ENCODE results near the gene ALDOC. TPM values are rescaled to one million over a fixed set of nuclear protein-coding genes. Genes with fewer than 3 reads are reported as not detected.

Gene ALDOC
- total and polyA plus RNA-seq, 2 experiments from 2014 or later, result 18.4 to 47.3 TPM

DNA sequence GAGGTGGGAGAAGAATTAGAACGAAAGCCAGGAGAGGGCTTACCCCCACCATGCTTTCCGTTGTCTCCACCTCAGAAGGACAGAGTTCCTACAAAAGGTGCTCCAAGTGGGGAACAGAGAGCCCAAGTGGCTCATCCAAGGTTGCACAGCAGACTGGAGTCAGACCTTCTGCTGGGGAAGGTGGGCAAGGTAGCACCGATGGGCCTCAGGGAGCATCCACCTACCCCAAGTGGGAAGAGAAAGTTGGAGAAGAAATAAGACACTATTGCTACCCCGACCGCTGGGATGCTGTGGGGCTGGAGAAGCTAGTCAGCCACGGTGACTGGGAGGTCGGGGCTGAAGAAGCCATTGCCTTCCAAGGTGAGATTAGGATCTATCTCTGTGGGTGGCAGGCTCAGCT, 45.8 kb downstream of the ALDOC start:
- H3K9ac ChIP-seq, result no peak overlapping the region
- DNase-seq, result no peak
- no peak for TF ChIP-seq EZH2 (IDR thresholded peaks at IDR 0.05; ENCODE audit: insufficient read depth, poor library complexity, severe bottlenecking)
- TF ChIP-seq EZH2phosphoT487 (IDR thresholded peaks at IDR 0.05; ENCODE audit: insufficient read depth, low read depth), result no peak
- H3K27me3 ChIP-seq (replicated peaks; ENCODE audit: insufficient read depth), result no peaks in the 10 kb centered on the region
- no peaks in the 10 kb centered on the region for H3K36me3 ChIP-seq (ENCODE audit: low read depth)
- H3K27ac ChIP-seq, result no peak overlapping the region
- H3K4me3 ChIP-seq, result no peak overlapping the region
- H3K79me2 ChIP-seq (ENCODE audit: insufficient read depth), result no peaks in the 10 kb centered on the region
- H3F3A ChIP-seq (ENCODE audit: insufficient read depth), result no peaks in the 10 kb centered on the region
- no peak overlapping the region for H2AFZ ChIP-seq
- H4K20me1 ChIP-seq (ENCODE audit: insufficient read depth), result no peaks in the 10 kb centered on the region
- H3K9me2 ChIP-seq (ENCODE audit: insufficient read depth), result no peaks in the 10 kb centered on the region
- H3K4me2 ChIP-seq (ENCODE audit: unreplicated experiment), result no peak overlapping the region
- no peaks in the 10 kb centered on the region for H3K9me3 ChIP-seq (ENCODE audit: low read depth)
- 72 to 76% methylated on average over 7 of the region's 7 CpGs for WGBS, 2 experiments (ENCODE audit: low coverage in 1 of 2, low lambda C conversion rate in 2 of 2, missing lambda C conversion rate in 2 of 2)
- in situ Hi-C loops (cut with MboI), result no loop called here
- peaks cover 21% of the 10 kb centered on the region for H3K4me1 ChIP-seq (ENCODE audit: insufficient read depth)

DNA sequence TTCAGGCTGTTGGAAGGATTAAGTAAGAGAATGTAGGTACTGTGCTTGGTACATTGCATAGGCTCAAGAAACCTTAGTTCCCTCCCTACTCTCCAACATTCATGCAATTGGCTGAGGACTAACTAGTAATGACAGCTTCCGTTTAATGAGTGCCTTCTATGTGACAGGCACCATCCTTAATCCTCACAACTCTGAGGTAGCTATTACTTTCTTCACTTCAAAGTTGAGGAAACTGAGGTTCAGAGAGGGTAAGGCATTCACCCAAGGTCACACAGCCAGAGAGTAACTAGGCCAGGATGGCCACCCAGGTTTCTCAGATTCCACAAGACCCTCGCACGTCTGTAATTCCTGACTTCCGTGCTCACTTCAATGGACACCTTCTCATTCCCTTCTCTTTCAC, 46.4 kb downstream of the ALDOC start:
- Histone ChIP-seq H3K27ac (no peak overlapping the region), H3K27me3 (replicated peaks; ENCODE audit: insufficient read depth) (no peaks in the 10 kb centered on the region), H3K79me2 (ENCODE audit: insufficient read depth) (no peaks in the 10 kb centered on the region), H3K4me2 (ENCODE audit: unreplicated experiment) (no peak overlapping the region), H3K4me3 (no peak overlapping the region), H3K9me3 (ENCODE audit: low read depth) (no peaks in the 10 kb centered on the region), H3K36me3 (ENCODE audit: low read depth) (no peaks in the 10 kb centered on the region), H2AFZ (no peak overlapping the region), H4K20me1 (ENCODE audit: insufficient read depth) (no peaks in the 10 kb centered on the region), H3K4me1 (ENCODE audit: insufficient read depth) (peaks cover 26% of the 10 kb centered on the region), H3K9ac (no peak overlapping the region), H3K9me2 (ENCODE audit: insufficient read depth) (no peaks in the 10 kb centered on the region), H3F3A (ENCODE audit: insufficient read depth) (no peaks in the 10 kb centered on the region)
- TF ChIP-seq EZH2phosphoT487 (IDR thresholded peaks at IDR 0.05; ENCODE audit: insufficient read depth, low read depth), result no peak
- TF ChIP-seq EZH2 (IDR thresholded peaks at IDR 0.05; ENCODE audit: insufficient read depth, poor library complexity, severe bottlenecking), result no peak
- WGBS, 2 experiments (ENCODE audit: low coverage in 1 of 2, low lambda C conversion rate in 2 of 2, missing lambda C conversion rate in 2 of 2), result 67 to 75% methylated on average over 4 of the region's 4 CpGs
- no peak for DNase-seq
- in situ Hi-C loops (cut with MboI), result no loop called here

DNA sequence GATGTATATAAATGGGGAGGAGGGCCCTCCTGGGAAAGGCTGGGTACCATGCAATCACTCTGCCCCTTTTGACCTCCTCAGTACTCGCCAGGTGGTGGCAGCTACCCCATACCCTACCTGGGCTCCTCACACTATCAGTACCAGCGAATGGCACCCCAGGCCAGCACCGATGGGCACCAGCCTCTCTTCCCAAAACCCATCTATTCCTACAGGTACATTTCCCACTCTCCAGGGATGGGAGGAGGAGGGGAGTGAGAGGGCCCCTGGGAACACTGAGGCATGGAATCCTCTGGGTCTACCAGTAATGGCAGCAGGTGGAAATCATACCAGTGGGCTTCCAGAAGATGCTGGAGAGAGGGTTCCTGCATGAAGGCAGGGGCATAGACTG, 47.7 kb downstream of the ALDOC start:
- peaks cover 31% of the 10 kb centered on the region for H3K4me1 ChIP-seq (ENCODE audit: insufficient read depth)
- no peak overlapping the region for H3K4me2 ChIP-seq (ENCODE audit: unreplicated experiment)
- in situ Hi-C loops (cut with MboI), result no loop called here
- H3K9me2 ChIP-seq (ENCODE audit: insufficient read depth), result no peaks in the 10 kb centered on the region
- H2AFZ ChIP-seq, result no peak overlapping the region
- H3K9ac ChIP-seq, result no peak overlapping the region
- no peak overlapping the region for H3K4me3 ChIP-seq
- H3K79me2 ChIP-seq (ENCODE audit: insufficient read depth), result no peaks in the 10 kb centered on the region
- TF ChIP-seq EZH2 (IDR thresholded peaks at IDR 0.05; ENCODE audit: insufficient read depth, poor library complexity, severe bottlenecking), result no peak
- no peak for TF ChIP-seq EZH2phosphoT487 (IDR thresholded peaks at IDR 0.05; ENCODE audit: insufficient read depth, low read depth)
- H3F3A ChIP-seq (ENCODE audit: insufficient read depth), result no peaks in the 10 kb centered on the region
- H3K27ac ChIP-seq, result no peak overlapping the region
- no peaks in the 10 kb centered on the region for H4K20me1 ChIP-seq (ENCODE audit: insufficient read depth)
- 68 to 69% methylated on average over 3 of the region's 3 CpGs for WGBS, 2 experiments (ENCODE audit: low coverage in 1 of 2, low lambda C conversion rate in 2 of 2, missing lambda C conversion rate in 2 of 2)
- no peaks in the 10 kb centered on the region for H3K36me3 ChIP-seq (ENCODE audit: low read depth)
- H3K27me3 ChIP-seq (replicated peaks; ENCODE audit: insufficient read depth), result no peaks in the 10 kb centered on the region
- DNase-seq, result no peak
- no peaks in the 10 kb centered on the region for H3K9me3 ChIP-seq (ENCODE audit: low read depth)

DNA sequence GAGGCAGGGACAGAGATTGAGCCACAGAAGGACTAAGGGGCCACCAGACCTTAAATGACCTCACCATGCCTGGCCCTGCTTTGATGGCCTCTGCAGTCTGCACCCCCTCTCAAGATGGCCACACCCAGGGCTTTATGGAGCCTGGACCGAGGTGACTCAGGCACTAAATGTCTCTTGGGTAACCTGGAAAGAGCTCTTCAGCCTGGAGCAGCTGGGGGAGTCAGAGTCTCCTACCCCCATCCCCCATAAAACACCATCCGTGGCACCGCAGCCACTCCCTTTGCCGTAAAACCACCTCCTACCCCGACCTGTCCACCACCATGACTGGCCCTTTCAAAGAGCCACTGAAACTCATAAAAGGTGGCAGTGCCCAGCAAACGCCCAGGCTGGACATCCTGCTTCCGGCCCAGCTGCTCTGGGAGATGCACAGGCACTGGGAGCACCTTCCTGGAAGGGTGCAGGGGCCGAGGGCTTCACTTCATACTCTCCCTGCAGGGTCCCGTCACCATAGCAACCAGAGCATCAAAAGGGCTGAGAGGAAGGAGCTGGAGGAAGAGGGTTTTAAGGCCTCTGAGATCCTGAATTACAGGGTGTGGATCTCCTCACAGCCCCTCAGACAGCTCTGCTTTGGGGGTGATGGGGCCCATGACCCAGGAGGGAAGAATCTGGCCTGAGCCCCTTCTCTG, 48.2 kb downstream of the ALDOC start:
- H3K36me3 ChIP-seq (ENCODE audit: low read depth), result no peaks in the 10 kb centered on the region
- H3K9ac ChIP-seq, result no peak overlapping the region
- H3K4me1 ChIP-seq (ENCODE audit: insufficient read depth), result peaks cover 30% of the 10 kb centered on the region
- WGBS, 2 experiments (ENCODE audit: low coverage in 1 of 2, low lambda C conversion rate in 2 of 2, missing lambda C conversion rate in 2 of 2), result 53 to 59% methylated on average over 9 of the region's 9 CpGs
- no peak overlapping the region for H3K4me2 ChIP-seq (ENCODE audit: unreplicated experiment)
- no peaks in the 10 kb centered on the region for H3K79me2 ChIP-seq (ENCODE audit: insufficient read depth)
- DNase-seq, result peak; percentile 79
- no peaks in the 10 kb centered on the region for H3F3A ChIP-seq (ENCODE audit: insufficient read depth)
- no peaks in the 10 kb centered on the region for H3K27me3 ChIP-seq (replicated peaks; ENCODE audit: insufficient read depth)
- H3K9me2 ChIP-seq (ENCODE audit: insufficient read depth), result no peaks in the 10 kb centered on the region
- no peak overlapping the region for H3K4me3 ChIP-seq
- no peaks in the 10 kb centered on the region for H3K9me3 ChIP-seq (ENCODE audit: low read depth)
- H2AFZ ChIP-seq, result peak overlapping the region; percentile 23; the same call in 1 of the 2 replicates
- TF ChIP-seq EZH2phosphoT487 (IDR thresholded peaks at IDR 0.05; ENCODE audit: insufficient read depth, low read depth) (no peak), EZH2 (IDR thresholded peaks at IDR 0.05; ENCODE audit: insufficient read depth, poor library complexity, severe bottlenecking) (no peak)
- no peak overlapping the region for H3K27ac ChIP-seq
- no peaks in the 10 kb centered on the region for H4K20me1 ChIP-seq (ENCODE audit: insufficient read depth)
- in situ Hi-C loops (cut with MboI), result no loop called here

All from GM23248 (cell line).